Measurements from ENCODE around the gene SFRP2.

- TF ChIP-seq GATA3 (IDR thresholded peaks at IDR 0.05; ENCODE audit: low read depth, low read length): no peak
- no peak for TF ChIP-seq GATA2 (IDR thresholded peaks at IDR 0.05; ENCODE audit: low read depth, low read length)
Observed at GRCh38 chr4:153758136-153758535, 30.7 kb downstream of the SFRP2 start.

Measured in SH-SY5Y (cell line).